Astrocyte (in vitro differentiated cells and primary cell): Measurements from ENCODE around the gene EHD1.

ENCODE experiments used
- EZH2 ChIP-seq: IDR thresholded peaks from 2 replicates; pipeline ENCODE4 v1.6.1; 2012; ENCODE audit warnings: mild to moderate bottlenecking, low read length, inconsistent platforms; ENCODE audit not compliant: insufficient read depth
- TF ChIP-seq, protein P1 (sequence below): IDR thresholded peaks from 2 replicates; pipeline ENCODE4 v1.5.1; 2011; ENCODE audit warnings: low read depth, mild to moderate bottlenecking, inconsistent platforms, low read length, moderate library complexity; ENCODE audit not compliant: insufficient read depth

- no peak for TF ChIP-seq EZH2
- TF ChIP-seq, protein P1, sequence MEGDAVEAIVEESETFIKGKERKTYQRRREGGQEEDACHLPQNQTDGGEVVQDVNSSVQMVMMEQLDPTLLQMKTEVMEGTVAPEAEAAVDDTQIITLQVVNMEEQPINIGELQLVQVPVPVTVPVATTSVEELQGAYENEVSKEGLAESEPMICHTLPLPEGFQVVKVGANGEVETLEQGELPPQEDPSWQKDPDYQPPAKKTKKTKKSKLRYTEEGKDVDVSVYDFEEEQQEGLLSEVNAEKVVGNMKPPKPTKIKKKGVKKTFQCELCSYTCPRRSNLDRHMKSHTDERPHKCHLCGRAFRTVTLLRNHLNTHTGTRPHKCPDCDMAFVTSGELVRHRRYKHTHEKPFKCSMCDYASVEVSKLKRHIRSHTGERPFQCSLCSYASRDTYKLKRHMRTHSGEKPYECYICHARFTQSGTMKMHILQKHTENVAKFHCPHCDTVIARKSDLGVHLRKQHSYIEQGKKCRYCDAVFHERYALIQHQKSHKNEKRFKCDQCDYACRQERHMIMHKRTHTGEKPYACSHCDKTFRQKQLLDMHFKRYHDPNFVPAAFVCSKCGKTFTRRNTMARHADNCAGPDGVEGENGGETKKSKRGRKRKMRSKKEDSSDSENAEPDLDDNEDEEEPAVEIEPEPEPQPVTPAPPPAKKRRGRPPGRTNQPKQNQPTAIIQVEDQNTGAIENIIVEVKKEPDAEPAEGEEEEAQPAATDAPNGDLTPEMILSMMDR: no peak
Observed at GRCh38 chr11:64853709-64854108, 24.7 kb downstream of the EHD1 start.
